ENCODE results near the gene WDPCP.

DNA sequence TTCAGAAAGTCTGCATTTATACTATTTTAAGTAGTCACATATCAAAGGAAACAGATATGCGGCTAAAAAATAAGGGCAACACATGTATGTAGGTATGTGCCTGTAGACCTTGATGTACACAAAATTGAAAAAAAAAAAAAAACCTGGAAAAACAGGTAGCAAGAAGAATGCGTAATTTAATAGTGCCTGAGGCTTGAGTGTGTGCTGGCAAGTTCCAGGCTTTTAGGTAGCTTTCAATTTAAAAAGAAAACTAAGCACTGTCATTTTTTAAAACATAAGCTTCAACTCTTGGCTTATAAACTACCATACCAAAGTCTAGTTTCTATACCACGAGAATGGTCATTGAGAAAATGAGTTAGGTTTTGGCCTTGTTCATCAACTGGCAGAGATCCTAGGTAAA lies 465.4 kb downstream of the WDPCP start:
- TF ChIP-seq, protein P1, sequence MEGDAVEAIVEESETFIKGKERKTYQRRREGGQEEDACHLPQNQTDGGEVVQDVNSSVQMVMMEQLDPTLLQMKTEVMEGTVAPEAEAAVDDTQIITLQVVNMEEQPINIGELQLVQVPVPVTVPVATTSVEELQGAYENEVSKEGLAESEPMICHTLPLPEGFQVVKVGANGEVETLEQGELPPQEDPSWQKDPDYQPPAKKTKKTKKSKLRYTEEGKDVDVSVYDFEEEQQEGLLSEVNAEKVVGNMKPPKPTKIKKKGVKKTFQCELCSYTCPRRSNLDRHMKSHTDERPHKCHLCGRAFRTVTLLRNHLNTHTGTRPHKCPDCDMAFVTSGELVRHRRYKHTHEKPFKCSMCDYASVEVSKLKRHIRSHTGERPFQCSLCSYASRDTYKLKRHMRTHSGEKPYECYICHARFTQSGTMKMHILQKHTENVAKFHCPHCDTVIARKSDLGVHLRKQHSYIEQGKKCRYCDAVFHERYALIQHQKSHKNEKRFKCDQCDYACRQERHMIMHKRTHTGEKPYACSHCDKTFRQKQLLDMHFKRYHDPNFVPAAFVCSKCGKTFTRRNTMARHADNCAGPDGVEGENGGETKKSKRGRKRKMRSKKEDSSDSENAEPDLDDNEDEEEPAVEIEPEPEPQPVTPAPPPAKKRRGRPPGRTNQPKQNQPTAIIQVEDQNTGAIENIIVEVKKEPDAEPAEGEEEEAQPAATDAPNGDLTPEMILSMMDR (IDR thresholded peaks at IDR 0.05), result no peak
- TF ChIP-seq POLR2AphosphoS5 (IDR thresholded peaks at IDR 0.05), result no peak
- no peak for TF ChIP-seq POLR2A (IDR thresholded peaks at IDR 0.05)
